HepG2 (cell line): ENCODE data around the gene PCNP. TPM values are rescaled to one million over a fixed set of nuclear protein-coding genes. Genes with fewer than 3 reads are reported as not detected.

Experiments used
- ATAC-seq: fragments of 200-7000 bp; cut with Tn5 transposase; 3 replicates; pipeline ENCODE4 v1.9.1; 2020; ENCODE audit warnings: mild to moderate bottlenecking, moderate library complexity
- BruUV-seq: library from RNA; stranded (reverse); fragments of 400-500 nt; replicated peaks from 2 replicates; lab custom pipeline; 2021; lab: Mats Ljungman, UMichigan
- CTCF ChIA-PET: fragments of 300-600 bp; formaldehyde crosslinking; extraction: SDS; loops from one replicate; lab custom pipeline; 2021; ENCODE audit warnings: low total read pairs, inconsistent platforms, low intra/inter-chr PET ratio; lab: Yijun Ruan, JAX
- POLR2A ChIA-PET: fragments of 350-600 bp; sonication (Branson Sonifier 250); formaldehyde crosslinking; loops from one replicate; lab custom pipeline; 2020; ENCODE audit warnings: antibody characterized with exemption, inconsistent platforms; lab: Yijun Ruan, JAX
- DNase-seq: peaks from one replicate; pipeline ENCODE4 v3.0.0-alpha.2; 2015; ENCODE audit warnings: low spot score
- FAIRE-seq: peaks from 3 replicates; lab custom pipeline; 2011; peaks lifted over from hg19 to GRCh38; lab: Jason Lieb, UNC
- H2AFZ ChIP-seq: one replicate; pipeline ENCODE4 v1.6.1; 2011; ENCODE audit warnings: low read length, inconsistent platforms
- H3K27ac ChIP-seq: fragments of 300-600 bp; 3 replicates; pipeline ENCODE4 v1.8.0; 2011; ENCODE audit warnings: mixed run types, mild to moderate bottlenecking, mixed read lengths, low read length, inconsistent platforms; ENCODE audit not compliant: insufficient read depth; ENCODE audit errors: extremely low read length
- H3K27me3 ChIP-seq, 2 experiments: fragments of 200-600 bp in 1 of 2; 2 replicates in 1 of 2; 3 replicates in 1 of 2; pipeline versions ENCODE4 v1.6.0 to v1.8.0; 2011; ENCODE audit warnings: low read length in 2 of 2, mild to moderate bottlenecking in 2 of 2, moderate library complexity in 2 of 2, inconsistent platforms in 1 of 2; ENCODE audit not compliant: insufficient read depth in 2 of 2, control insufficient read depth in 1 of 2
- H3K36me3 ChIP-seq, 2 experiments: fragments of 200-600 bp in 1 of 2; replicated peaks in 1 of 2; 2 replicates in 1 of 2; 3 replicates in 1 of 2; pipeline versions ENCODE4 v1.5.1 to v1.8.0; 2011; ENCODE audit warnings: low read length in 2 of 2, inconsistent platforms in 1 of 2; ENCODE audit not compliant: insufficient read depth in 2 of 2, control insufficient read depth in 1 of 2
- H3K4me1 ChIP-seq: 2 replicates; pipeline ENCODE4 v1.5.1; 2012; ENCODE audit warnings: low read length, inconsistent platforms; ENCODE audit not compliant: insufficient read depth
- H3K4me2 ChIP-seq: 2 replicates; pipeline ENCODE4 v1.6.0; 2011; ENCODE audit warnings: low read depth, low read length, inconsistent platforms
- H3K4me3 ChIP-seq, 3 experiments: fragments of 200-600 bp in 1 of 3; sonication (generic), shearing (Covaris generic) in 1 of 3; replicated peaks in 1 of 3; 2 replicates each; pipeline ENCODE4 v1.5.1; 2011 to 2016; ENCODE audit warnings: low read length in 3 of 3, inconsistent platforms in 2 of 3, low read depth in 2 of 3, mild to moderate bottlenecking in 2 of 3, control low read depth in 1 of 3, mixed read lengths in 1 of 3; ENCODE audit not compliant: insufficient read depth in 1 of 3
- H3K79me2 ChIP-seq: one replicate; pipeline ENCODE4 v1.6.1; 2011; ENCODE audit warnings: low read length, inconsistent platforms; ENCODE audit not compliant: insufficient read depth
- H3K9ac ChIP-seq: 2 replicates; pipeline ENCODE4 v1.6.0; 2011; ENCODE audit warnings: mild to moderate bottlenecking, low read depth, low read length, inconsistent platforms; ENCODE audit not compliant: insufficient read depth
- H3K9me3 ChIP-seq: 2 replicates; pipeline ENCODE4 v1.5.1; 2012; ENCODE audit warnings: mild to moderate bottlenecking, low read length
- H4K20me1 ChIP-seq: 2 replicates; pipeline ENCODE4 v1.6.0; 2011; ENCODE audit warnings: inconsistent platforms, mild to moderate bottlenecking, low read length, moderate library complexity; ENCODE audit not compliant: insufficient read depth
- CBX5 ChIP-seq: sonication (generic); formaldehyde crosslinking; IDR thresholded peaks from 2 replicates; pipeline ENCODE4 v1.4.0; 2020; ENCODE audit warnings: missing genetic modification reagents, borderline replicate concordance
- JUNB ChIP-seq: sonication (generic); formaldehyde crosslinking; IDR thresholded peaks from 2 replicates; pipeline ENCODE4 v1.8.0; 2022; ENCODE audit warnings: missing genetic modification reagents, mild to moderate bottlenecking, borderline replicate concordance
- RAD21 ChIP-seq: fragments of 450-650 bp; formaldehyde crosslinking; IDR thresholded peaks from 2 replicates; pipeline ENCODE4 v1.5.0; 2020; ENCODE audit warnings: mild to moderate bottlenecking
- ZNF101 ChIP-seq: sonication (generic); formaldehyde crosslinking; IDR thresholded peaks from 2 replicates; pipeline ENCODE4 v1.4.0; 2020; ENCODE audit warnings: mild to moderate bottlenecking, low read depth, missing genetic modification reagents, borderline replicate concordance
- ZNF264 ChIP-seq: sonication (generic); formaldehyde crosslinking; IDR thresholded peaks from 2 replicates; pipeline ENCODE4 v1.4.0; 2020; ENCODE audit warnings: missing genetic modification reagents
- ZNF547 ChIP-seq: sonication (generic); formaldehyde crosslinking; IDR thresholded peaks from 2 replicates; pipeline ENCODE4 v1.5.1; 2020; ENCODE audit warnings: mild to moderate bottlenecking, missing genetic modification reagents
- ZNF7 ChIP-seq: IDR thresholded peaks from 2 replicates; pipeline ENCODE4 v1.6.1; 2016; ENCODE audit warnings: missing biosample characterization, missing genetic modification reagents
- WGBS: methylation state at CpG from one replicate; pipeline ENCODE4 v1.1.6; 2017; ENCODE audit warnings: low lambda C conversion rate; 5-methylcytosine and 5-hydroxymethylcytosine counted together
- in situ Hi-C: cut with HindIII; loops from 2 replicates; pipeline ENCODE4 v1.10.0; 2017; ENCODE audit warnings: low pct_unique_long_range_greater_than_20kb; ENCODE audit not compliant: extremely low pct_ligation_motif_present
- intact Hi-C: fragments of 100-400 bp; cut with micrococcal nuclease; formaldehyde crosslinking; loops from one replicate; pipeline ENCODE4 v1.10.0; 2022; ENCODE audit not compliant: unreplicated experiment
- polyA plus RNA-seq, 8 experiments: library from polyadenylated mRNA; depleted of rRNA in 3 of 8; stranded (reverse) in 7 of 8; unstranded in 1 of 8; fragments of >200 nt; fragmentation: Illumina TruSeq in 4 of 8; extraction: Trizol in 4 of 8; gene quantifications; 2 replicates each; pipeline versions ENCODE4 v1.2.1 to v1.2.3, GENCODE V29; 2011 to 2016; ENCODE audit warnings: low read depth in 4 of 8, missing spikeins in 1 of 8, mixed read lengths in 1 of 8; ENCODE audit not compliant: insufficient read depth in 1 of 8
- total RNA-seq, 5 experiments: library from RNA; depleted of rRNA; stranded (reverse); fragments of >200 nt; fragmentation: Illumina TruSeq; extraction: Trizol; gene quantifications; 2 replicates each; pipeline ENCODE4 v1.2.3, GENCODE V29; 2016; ENCODE audit warnings: low read depth in 1 of 5
- TF ChIP-seq, protein P1 (sequence below): sonication (generic); formaldehyde crosslinking; IDR thresholded peaks from 2 replicates; pipeline ENCODE4 v1.8.1; 2023; ENCODE audit warnings: missing genetic modification reagents, inconsistent platforms, borderline replicate concordance
- TF ChIP-seq, protein P2 (sequence below): sonication (generic); formaldehyde crosslinking; IDR thresholded peaks from 2 replicates; pipeline ENCODE4 v1.4.0; 2020; ENCODE audit warnings: mild to moderate bottlenecking, missing genetic modification reagents
- TF ChIP-seq, protein P3 (sequence below): sonication (generic); formaldehyde crosslinking; IDR thresholded peaks from 2 replicates; pipeline ENCODE4; 2020; ENCODE audit warnings: missing genetic modification reagents, mild to moderate bottlenecking, borderline replicate concordance
- TF ChIP-seq, protein P4 (sequence below): sonication (generic); formaldehyde crosslinking; IDR thresholded peaks from 2 replicates; pipeline ENCODE4 v1.5.0; 2020; ENCODE audit warnings: missing genetic modification reagents
- TF ChIP-seq, protein P5 (sequence below): sonication (generic); formaldehyde crosslinking; IDR thresholded peaks from 2 replicates; pipeline ENCODE4 v1.4.0; 2020; ENCODE audit warnings: missing genetic modification reagents, low read depth, mild to moderate bottlenecking, borderline replicate concordance
- TF ChIP-seq, protein P6 (sequence below): sonication (generic); formaldehyde crosslinking; IDR thresholded peaks from 2 replicates; pipeline ENCODE4 v1.4.0; 2020; ENCODE audit warnings: mild to moderate bottlenecking, missing genetic modification reagents, borderline replicate concordance

PCNP gene
- total and polyA plus RNA-seq, 2 of the 13 experiments (the other 11 are each of a cell fraction or from before 2014, with no cell fraction given): 44.1 to 78.2 TPM

DNA sequence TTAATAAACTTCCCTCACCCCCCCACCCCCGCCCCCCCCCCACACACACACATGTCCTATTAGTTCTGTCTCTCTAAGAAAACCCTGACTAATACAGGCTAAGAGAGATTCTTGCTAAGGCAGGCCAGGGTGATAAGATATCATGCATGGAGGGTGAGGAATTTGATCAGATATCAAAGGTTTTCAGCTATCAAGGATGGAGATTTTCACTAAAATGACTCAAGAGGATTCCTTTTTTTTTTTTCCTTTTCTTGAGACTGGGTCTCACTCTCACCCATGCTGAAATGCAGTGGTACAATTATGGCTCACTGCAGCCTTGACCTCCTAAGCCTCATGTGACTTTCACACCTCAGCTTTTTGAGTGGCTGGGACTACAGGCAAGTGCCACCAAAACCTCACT lies 46.1 kb upstream of the PCNP start (continued):
- TF ChIP-seq, protein P1, sequence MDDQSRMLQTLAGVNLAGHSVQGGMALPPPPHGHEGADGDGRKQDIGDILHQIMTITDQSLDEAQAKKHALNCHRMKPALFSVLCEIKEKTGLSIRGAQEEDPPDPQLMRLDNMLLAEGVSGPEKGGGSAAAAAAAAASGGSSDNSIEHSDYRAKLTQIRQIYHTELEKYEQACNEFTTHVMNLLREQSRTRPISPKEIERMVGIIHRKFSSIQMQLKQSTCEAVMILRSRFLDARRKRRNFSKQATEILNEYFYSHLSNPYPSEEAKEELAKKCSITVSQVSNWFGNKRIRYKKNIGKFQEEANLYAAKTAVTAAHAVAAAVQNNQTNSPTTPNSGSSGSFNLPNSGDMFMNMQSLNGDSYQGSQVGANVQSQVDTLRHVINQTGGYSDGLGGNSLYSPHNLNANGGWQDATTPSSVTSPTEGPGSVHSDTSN: no peak
- TF ChIP-seq, protein P2, sequence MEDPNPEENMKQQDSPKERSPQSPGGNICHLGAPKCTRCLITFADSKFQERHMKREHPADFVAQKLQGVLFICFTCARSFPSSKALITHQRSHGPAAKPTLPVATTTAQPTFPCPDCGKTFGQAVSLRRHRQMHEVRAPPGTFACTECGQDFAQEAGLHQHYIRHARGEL (CRISPR knock-in tag): no peak

DNA sequence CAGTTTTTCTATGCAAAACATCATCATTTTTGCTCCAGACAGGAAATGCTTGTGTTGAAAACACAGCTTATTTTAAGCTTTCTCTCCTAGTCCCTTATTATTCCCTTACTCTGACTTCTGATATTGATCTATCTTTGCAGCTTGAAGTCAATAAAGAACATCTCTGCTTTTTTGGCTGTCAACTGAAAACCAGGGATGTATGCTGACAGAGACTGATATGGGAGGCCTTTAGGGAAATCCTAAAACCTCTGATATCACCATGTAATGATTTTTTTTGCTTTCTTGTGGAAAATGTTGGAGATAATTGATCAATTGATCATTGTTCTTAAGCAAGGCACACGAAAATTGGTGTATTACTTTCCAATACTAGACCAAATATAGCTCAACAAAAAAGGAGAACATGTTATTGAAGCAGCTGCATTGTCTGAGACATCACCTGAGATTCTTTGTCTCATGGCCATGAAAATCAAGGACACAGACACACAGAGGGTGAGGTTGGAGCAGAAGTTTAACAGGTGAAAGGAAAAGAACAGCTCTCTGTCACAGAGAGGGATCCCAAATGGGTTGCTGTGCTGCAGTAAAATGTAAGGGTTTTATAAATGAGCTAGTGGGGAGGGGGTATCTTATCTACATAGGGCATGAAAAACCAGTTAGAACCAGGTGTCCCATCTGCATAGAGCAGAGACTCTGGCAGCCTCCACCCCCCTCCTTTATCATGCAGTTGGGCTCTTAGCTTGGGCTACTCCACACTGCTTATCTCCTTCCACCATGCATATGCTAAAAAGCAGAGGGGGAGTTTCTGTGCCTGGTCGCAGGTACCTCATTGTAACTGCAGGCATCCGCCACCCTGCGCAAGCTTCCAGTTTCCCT lies 43.9 kb upstream of the PCNP start:
- Histone ChIP-seq H3K4me1 (no peaks in the 10 kb centered on the region), H3K9me3 (no peaks in the 10 kb centered on the region), H3K27me3 (0 out of 5 replicates have a peak, but pooled peaks cover 0 to 7% of the 10 kb centered on the region in 2 experiments), H3K79me2 (no peaks in the 10 kb centered on the region), H3K9ac (no peak overlapping the region), H3K4me2 (no peak overlapping the region), H3K36me3 (no peaks in the 10 kb centered on the region), H4K20me1 (no peaks in the 10 kb centered on the region), H2AFZ (no peak overlapping the region), H3K27ac (no peak overlapping the region), H3K4me3 (no peak overlapping the region)
- DNase-seq: no peak
- CTCF ChIA-PET: no interaction called here
- POLR2A ChIA-PET: no interaction called here
- ATAC-seq: no peak
- no peak for FAIRE-seq
- in situ Hi-C loops (no loop called here), intact Hi-C loops (no loop called here)
- BruUV-seq: no TSS peak
- WGBS: 64% methylated on average over 4 of the region's 4 CpGs
- TF ChIP-seq, protein P3, sequence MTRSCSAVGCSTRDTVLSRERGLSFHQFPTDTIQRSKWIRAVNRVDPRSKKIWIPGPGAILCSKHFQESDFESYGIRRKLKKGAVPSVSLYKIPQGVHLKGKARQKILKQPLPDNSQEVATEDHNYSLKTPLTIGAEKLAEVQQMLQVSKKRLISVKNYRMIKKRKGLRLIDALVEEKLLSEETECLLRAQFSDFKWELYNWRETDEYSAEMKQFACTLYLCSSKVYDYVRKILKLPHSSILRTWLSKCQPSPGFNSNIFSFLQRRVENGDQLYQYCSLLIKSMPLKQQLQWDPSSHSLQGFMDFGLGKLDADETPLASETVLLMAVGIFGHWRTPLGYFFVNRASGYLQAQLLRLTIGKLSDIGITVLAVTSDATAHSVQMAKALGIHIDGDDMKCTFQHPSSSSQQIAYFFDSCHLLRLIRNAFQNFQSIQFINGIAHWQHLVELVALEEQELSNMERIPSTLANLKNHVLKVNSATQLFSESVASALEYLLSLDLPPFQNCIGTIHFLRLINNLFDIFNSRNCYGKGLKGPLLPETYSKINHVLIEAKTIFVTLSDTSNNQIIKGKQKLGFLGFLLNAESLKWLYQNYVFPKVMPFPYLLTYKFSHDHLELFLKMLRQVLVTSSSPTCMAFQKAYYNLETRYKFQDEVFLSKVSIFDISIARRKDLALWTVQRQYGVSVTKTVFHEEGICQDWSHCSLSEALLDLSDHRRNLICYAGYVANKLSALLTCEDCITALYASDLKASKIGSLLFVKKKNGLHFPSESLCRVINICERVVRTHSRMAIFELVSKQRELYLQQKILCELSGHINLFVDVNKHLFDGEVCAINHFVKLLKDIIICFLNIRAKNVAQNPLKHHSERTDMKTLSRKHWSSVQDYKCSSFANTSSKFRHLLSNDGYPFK (CRISPR knock-in tag): no peak
- TF ChIP-seq ZNF264 (CRISPR knock-in tag) (no peak), JUNB (CRISPR knock-in tag) (no peak), CBX5 (no peak), RAD21 (CRISPR knock-in tag) (no peak), ZNF7 (CRISPR knock-in tag) (no peak), ZNF547 (CRISPR knock-in tag) (no peak), ZNF101 (CRISPR knock-in tag) (no peak)
- TF ChIP-seq, protein P4, sequence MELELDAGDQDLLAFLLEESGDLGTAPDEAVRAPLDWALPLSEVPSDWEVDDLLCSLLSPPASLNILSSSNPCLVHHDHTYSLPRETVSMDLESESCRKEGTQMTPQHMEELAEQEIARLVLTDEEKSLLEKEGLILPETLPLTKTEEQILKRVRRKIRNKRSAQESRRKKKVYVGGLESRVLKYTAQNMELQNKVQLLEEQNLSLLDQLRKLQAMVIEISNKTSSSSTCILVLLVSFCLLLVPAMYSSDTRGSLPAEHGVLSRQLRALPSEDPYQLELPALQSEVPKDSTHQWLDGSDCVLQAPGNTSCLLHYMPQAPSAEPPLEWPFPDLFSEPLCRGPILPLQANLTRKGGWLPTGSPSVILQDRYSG (CRISPR knock-in tag): no peak
- TF ChIP-seq, protein P5, sequence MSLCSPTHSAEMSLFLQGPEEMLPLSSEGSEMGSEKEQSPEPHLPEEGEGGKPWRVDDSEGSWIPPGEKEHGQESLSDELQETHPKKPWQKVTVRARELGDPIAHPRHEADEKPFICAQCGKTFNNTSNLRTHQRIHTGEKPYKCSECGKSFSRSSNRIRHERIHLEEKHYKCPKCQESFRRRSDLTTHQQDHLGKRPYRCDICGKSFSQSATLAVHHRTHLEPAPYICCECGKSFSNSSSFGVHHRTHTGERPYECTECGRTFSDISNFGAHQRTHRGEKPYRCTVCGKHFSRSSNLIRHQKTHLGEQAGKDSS: no peak
- TF ChIP-seq, protein P6, sequence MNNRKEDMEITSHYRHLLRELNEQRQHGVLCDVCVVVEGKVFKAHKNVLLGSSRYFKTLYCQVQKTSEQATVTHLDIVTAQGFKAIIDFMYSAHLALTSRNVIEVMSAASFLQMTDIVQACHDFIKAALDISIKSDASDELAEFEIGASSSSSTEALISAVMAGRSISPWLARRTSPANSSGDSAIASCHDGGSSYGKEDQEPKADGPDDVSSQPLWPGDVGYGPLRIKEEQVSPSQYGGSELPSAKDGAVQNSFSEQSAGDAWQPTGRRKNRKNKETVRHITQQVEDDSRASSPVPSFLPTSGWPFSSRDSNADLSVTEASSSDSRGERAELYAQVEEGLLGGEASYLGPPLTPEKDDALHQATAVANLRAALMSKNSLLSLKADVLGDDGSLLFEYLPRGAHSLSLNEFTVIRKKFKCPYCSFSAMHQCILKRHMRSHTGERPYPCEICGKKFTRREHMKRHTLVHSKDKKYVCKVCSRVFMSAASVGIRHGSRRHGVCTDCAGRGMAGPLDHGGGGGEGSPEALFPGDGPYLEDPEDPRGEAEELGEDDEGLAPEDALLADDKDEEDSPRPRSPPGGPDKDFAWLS (CRISPR knock-in tag): no peak
